NOMO-1 treated with DMSO at 0.1 percent for 48 hours (cell line): ENCODE results near the gene STK10.

Experiments
- DNase-seq: peaks from one replicate; lab custom pipeline; 2025; ENCODE audit not compliant: unreplicated experiment; lab: John Stamatoyannopoulos, UW

Gene STK10

DNA sequence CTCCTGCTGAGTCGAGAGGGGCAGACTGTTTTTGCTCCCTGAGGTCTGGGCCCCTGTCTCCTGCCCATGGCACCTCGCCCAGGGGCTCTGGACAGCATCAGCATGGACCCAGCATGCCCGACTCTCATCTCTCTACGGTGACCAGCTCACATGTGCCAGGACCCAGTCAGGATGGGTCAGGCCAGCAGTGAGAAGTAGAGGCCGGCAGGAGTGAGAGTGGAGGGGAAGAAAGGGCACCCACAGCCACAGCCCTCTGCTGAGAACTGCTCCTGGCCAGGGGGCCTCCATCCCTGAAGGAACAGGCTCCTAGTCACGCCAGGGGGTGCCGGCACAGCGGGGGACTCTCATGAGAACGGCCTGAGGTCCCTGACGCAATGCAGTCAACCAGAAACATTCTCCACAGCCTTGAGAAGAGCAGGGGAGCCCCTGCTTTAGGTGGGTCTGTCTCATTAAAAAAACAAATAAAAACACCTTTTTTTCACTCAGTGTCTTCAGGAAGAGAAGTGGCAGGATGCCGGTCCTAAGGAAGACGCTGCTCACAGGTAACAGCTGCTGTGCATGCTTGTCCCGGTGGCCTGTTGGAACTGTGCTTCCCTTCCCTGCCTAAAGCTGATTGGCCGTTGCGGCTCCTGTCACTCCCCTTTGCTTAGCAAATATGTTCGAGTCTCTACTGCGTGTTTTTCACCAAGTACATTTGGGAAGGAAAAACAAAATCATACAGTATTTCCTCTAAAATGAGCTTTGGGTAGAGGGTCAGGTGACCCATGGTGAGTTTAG, 95.9 kb downstream of the STK10 start:
- DNase-seq, result no peak

DNA sequence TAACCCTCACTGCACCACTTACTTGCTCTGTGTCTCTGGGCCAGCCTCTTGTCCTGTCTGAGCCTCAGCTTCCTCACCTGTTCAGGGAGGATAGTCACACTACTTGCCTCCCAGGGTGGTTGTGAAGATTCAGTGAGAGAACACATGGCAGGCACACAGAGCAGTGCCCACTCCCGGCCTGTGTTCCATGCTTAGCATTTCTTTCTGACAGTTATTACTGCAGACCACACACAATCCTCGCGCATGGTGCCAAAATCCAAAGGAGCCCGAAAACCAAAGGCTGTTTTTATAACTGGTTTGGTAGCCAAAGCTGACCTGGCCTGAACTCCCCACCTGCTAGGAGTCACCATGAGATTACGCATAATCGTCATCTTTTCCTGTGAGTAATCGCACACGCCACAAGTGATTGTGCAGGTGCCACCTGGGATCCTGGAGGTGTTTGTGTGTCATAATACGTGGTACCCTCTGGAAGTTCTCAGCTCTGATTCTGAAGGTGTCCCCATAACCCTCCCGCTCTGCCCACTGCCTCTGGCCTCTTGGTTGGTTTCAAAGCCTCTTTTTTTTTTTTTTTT, 97.0 kb downstream of the STK10 start:
- DNase-seq, result no peak

DNA sequence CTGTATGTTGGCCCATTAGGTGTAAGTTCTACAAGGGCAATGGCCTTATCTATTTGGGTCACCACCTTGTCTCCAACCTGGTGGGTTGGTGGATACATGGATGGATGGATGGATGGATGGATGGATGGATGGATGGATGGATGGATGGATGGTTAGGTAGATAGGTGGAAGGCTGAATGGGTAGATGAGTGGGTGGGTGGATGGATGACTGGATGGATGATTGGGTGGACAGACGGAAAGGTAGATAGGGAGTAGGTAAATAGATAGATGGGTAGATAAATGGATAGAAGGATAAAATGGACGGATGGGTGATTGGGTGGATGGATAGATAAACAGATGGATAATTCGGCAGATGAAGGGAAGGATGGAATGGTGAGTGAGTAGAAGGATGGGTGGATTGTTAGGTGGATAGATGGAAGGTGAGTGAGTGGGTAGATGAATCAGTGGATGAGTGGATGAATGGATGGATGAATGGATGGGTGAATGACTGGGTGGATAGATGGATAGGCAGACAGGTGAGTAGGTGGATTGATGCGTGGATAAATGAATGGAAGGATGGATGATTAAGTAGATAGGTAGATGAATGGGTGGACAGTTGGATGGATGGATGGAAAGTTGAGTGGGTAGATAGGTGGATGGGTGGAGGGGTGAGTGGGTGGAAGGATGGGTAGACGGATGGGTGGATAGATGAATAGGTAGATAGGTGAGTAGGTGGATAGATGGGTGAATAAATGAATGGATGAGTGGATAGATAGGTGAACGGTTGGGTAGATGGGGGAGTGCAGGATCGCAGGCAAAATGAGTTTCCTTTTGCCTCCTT, 98.5 kb downstream of the STK10 start:
- no peak for DNase-seq

DNA sequence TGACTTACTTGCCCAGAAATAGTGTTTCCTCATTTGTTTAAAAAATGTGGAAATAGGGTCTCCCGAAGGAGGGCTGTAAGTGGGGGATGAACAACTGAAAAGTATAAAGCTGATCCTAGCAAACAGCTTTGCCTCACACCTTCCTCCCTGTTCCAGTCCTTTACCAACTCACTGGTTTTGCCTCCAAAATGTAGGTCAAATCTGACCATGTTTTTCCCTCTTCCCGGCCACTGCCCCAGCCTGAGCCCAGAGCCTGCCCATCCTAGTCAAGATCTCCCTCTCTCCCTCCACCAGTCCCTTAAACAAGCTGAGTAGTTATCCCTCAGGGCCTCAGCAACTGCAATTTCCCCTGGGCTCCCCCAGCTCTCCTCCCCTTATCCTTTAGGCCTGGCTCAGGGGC, 99.2 kb downstream of the STK10 start:
- no peak for DNase-seq

DNA sequence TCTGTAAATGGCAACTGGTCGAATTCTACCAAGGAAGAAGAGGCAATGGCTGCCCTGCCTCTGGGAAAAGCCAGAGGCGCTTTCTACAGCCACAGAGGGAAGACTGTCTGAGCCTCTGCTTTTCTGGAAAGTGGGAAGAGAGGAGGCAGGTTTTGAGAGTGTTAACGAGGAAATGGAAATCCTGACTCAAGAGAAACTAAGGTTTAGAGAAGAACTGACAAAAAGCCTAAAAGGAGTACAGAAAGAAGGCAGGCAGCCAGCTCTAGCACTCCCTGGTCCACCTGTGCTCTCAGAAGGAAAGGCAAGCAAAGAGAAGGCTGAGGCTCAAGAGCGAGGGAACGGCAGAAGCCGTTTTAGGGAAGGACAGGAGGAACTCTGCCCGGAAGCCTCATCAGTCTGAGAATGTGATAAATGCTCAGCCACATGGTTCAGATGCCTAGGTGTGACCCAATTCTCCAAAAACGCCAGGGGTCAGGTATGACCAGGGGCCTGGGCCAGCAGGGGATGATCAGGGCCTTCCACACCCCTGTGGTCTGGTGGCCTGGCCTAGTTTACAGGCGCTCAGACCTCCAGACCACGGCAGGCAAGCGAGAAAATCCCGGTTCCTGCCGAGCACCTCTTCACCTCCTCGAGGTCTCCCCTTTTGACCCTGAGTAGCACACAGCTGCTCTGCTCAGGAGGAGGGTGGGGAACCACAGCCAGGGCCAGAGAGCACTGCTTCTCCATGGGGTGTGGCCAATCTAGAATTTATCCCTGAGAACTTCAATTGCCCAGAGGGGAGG, 101.6 kb downstream of the STK10 start:
- no peak for DNase-seq

DNA sequence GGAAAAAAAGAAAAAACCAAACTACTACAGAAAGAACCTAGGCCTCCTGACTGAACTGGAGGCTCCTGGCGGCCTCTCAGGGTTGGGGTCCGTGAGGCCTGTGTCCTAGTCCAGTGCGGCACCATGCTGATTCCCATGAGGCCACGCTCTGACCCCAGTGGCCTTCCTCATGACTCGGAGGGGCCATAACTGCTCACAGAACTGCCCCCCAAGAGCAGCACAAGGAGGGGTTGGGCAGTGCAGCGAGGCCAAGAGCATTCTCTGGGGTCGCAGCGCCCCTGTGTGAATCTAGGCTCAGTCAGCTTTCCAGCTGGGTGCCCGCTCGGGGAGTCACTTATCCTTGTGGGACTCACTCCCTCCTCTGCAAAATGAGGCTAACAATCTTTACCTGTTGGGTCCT, 102.3 kb downstream of the STK10 start:
- no peak for DNase-seq

DNA sequence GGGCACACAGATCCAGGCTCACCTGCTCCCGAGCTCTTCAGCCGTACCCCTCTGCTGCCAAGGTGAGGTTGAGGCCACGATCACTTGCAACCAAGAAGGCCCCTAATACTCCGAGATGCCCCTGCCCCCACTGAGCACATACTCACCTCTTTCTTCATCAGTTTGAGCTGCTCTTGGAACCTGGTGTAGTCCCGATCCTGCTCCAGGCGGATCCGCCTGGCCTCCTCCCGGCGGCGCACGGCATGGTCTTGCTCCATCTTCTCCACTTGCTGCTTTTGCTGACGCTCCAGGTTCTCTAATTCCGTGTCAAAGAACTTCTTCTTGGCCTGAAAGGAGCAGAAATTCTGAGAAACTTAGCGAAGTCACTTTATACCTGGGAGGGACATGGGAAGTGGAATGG, 105.8 kb downstream of the STK10 start:
- DNase-seq, result no peak

DNA sequence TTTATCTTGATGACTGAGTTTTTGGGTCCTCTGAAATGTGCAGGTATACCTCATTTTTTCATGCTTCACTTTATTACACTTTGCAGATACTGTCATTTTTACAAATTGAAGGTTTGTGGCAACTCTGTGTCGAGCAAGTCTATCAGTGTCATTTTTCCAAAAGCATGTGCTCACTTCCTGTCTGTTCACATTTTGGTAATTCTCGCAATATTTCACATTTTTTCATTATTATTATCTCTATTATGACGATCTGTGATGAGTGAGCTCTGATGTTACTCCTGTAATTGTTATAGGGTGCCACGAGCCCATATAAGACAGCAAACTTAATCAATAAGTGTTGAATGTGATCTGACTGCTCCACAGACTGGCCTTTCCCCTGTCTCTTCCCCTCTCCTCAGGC, 108.1 kb downstream of the STK10 start:
- DNase-seq, result no peak

DNA sequence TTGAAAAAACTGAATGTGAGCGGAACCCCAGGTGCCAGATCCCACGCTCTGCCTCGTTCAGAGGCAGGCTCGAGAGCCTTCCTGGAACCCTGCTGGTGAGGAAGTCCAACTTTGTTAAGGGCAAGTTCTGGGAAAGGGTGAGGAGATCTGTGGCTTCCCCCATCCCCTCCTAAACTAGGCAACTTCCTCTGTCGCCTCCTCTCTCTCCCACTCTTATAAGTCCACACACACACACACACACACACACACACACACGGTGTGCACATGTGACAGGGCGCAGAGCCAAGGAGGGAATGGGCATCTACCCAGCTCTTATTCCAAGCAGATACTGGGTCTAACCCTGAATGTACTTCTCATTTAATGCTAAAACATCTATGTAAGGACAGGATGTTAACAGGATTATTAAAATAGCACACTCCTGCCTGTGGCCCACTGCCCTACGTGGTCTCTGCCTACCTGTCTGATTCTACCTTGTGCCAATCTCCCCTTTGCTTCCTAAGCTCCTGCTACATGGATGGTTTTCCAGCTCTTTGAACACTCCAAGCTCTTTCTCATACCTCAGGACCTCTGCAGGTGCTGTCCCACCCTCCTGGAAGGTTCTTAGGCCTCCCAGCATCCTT, 109.2 kb downstream of the STK10 start:
- no peak for DNase-seq

DNA sequence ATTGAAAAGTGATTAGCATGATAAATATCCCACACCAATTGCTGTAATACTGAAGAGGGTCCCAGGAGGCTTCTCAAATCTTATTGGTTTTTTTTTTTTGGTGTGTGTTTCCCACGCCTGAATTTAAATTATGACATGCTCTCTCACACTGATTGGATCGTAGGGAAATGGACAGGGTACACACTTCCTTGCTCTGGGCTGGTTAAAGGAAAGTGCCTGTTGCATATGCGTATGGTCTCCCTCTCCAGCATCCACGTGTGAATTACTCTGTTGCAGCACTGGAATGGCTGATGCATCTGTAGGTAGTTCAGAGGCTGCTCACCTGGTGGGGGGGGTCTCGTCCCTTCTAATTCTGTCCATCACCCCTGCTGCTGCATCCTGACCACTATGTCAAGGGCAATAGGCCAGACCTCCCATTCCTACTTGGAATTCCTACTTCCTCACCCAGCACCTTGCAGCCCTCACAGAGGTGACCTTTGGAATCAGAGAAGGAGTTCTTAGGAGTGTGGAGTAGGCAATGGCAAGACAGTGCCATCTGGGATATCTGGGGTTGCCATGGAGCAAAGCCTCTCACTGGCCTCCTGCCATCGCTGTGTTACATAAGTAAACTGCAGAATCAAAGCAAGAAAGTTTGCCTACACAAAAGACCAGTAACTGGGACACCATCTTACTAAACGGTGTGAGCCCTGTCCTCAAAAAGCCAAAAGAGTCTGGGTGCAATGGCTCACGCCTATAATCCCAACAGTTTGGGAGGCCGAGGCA, 110.2 kb downstream of the STK10 start:
- no peak for DNase-seq

DNA sequence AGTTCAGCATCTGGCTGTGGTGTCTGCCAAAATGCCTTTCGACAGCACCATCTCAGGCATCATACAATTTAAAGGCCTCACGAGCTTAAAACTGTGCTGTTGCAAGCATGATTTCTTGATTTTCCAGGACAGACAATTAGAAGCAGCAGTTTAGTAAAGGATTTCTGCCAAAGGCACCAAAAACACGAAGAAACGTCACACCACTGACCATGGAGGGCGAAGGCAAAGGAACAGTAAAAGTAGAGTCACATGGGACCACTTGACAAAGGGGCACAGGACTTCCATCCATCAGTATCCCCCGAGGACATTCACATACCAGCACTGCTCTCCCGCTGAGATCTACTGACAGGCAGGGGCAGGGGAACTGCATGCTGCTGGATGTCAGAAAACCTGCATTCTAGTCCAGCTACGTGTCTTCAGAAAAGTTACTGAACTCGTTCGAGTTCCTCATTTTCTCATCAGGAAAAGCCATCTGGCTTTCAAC, 111.2 kb downstream of the STK10 start:
- no peak for DNase-seq

DNA sequence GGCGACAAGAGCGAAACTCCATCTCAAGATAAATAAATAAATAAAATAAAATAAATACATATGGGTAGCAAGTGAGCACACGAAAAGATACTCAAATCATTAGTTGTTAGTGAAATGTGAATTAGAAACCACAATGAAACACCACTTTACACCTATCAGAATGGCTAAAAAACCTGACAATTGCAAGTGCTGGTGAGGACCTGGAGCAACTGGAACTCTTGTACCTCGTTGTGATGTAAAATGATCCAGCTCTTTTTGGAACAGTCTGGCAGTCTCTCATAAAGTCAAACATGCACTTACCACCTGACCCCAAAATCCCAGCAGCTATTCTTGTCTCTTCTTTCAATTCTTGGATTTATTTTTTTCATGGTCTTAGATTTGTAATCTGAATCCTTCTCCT, 112.4 kb downstream of the STK10 start:
- DNase-seq, result no peak

DNA sequence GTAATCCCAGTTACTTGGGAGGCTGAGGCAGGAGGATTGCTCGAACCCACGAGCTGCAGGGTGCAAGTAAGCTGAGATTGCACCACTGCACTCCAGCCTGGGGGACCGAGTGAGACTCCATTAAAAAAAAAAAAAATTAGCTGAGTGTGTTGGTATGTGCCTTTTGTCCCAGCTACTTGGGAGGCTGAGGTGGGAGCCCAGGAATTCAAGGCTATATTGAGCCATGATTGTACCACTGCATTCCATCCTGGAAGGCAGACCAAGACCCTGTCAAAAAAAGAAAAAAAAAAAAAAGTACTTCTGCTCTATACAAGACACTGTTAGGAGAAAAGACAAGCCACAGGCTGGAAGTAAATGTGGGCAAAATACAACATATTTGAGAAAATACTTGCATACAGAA, 113.1 kb downstream of the STK10 start:
- DNase-seq, result no peak

DNA sequence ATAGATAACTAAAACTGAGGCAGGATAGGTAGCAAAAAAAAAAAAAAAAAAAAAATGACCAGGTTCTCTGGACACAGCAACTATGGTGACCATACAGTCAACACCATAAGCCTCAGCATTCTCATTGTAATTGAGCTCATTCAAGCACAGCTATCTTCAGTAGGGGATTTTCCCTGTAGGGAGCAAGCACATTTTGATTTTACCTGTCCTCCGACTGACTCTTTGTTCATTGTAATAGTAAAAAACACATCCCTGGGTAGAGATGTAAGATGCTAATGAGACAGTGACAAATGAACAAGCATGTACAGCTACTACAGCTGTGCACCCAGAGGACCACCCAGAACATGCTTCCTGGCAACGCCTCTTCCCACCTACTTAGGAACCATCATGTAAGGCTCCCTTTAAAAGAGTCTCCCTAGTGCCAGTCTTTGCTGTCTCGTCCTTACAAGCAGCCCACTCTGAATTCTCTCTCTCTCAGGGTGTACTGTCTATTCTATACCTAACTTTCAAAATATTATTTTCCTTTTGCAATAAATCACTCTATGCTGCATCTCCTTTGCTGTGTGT, 116.6 kb downstream of the STK10 start:
- DNase-seq, result no peak

DNA sequence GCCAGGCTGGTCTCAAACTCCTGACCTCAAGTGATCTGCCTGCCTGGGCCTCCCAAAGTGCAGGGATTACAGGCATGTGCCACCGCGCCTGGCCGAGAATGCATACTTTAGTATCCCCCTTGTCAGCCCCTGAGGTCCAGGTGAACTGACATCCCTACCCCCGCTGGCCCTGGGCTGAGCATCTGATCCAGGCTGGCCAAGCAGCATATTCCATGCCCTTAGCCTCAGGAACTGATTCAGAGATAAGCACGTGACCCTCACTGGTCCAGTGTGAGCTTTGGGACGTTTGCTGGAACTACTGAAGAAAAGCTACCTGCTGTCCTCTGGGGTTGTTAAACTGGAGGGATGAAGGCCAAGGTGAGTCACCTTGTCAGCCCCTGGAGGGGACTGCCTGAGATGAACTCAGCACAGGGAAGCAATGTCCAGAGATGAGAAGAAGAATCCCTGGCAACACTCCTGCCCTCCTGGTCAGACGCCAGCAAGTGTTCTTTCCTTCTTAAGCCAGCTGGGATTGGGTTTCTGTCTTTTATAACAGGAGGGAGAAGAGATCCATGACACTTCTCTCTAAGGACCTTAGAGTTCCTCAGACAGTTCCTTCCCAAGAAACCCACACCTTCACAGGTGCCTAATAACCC, 122.5 kb downstream of the STK10 start:
- DNase-seq, result no peak

DNA sequence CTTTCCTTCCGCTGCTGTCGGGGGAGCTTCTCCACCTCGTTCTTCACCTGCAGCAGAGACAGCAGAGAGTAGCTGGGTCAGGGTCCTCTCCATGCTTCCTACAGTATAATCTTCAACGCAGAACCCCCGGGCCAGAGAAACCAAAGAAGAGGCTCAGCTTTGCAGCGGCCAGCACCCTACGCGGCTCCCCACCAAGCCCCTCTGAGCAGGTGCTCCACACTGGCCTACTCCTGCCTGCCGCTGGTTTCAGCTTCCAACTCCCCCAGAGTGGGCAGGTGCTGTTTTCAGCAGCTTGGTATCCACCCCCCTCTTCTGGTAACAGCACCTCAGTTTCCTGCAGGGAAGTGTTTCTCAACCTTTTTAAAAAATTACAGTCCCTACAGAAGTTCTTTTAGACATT, 123.3 kb downstream of the STK10 start:
- no peak for DNase-seq

DNA sequence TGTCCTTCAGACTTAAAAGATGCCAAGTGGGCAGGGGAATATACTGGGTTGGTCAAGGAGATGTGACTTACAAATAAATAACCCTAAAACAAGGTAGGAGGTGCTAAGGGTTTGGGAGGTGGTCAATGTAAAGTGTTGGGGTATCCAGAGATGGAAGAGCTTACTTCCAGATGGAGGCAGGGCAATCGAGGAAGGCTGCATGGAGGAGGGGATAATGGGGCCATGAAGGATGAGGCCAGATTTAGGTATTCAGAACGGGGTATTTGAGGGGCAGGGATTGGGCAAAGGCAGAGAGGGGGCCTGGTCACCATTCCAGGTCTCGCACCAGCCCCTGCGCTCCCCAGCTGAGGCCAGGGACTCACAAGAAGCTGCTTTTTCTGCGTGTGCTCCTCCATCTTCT, 123.7 kb downstream of the STK10 start:
- DNase-seq, result no peak

DNA sequence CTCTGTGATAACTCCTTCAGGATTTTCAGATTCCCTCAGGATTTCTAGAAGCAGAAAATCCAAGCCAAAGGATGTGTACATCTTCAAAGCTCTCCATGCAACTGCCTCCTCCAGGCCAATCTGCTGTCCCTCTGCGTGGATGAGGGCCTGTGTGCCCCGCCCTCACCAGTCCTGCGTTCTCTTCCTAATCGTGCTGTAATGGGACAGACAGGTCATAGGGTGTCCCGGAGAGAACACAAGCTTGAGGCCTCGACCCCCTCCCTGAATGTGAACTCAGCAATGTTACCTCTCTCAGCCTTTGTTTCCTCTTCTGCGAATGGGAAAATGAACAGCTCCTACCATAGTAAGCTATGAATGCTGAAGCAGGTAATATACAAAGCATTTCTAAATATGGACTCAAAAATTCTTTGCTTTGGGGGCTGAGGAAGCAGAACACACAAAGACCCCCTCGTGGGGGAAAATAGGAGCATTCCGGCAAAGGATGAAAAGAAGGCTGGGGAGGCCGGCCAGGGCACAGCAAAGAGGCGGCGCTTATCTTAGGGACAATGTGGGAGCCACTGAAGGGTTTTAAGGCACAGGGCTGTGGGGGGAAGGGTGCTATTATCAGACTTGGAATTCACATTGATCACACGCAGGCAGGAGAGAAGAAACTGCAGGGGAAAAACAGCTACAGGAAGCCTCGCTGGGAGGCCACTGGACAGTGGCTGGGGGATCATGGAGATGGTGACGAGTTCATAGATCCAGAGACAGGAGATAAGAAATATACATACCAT, 124.4 kb downstream of the STK10 start:
- no peak for DNase-seq
